Measurements from ENCODE around the gene NEDD4L. TPM values are rescaled to one million over a fixed set of nuclear protein-coding genes. Genes with fewer than 3 reads are reported as not detected.
"Not testable (repeated sequence)": the region's sequence is repeated elsewhere in the genome, so short reads cannot be mapped to it uniquely, and the experiment has no call there.

Gene NEDD4L
- total RNA-seq = 3.4 and 3.8 TPM in 2 replicates

- H3K4me1 Mint-ChIP-seq (ENCODE audit: low read depth) = peaks cover 29% of the 10 kb centered on the region
- peaks cover 51% of the 10 kb centered on the region for H3K27me3 Mint-ChIP-seq (ENCODE audit: insufficient read depth)
- peak within 1 kb of the TSS; percentile 69 for H3K27ac Mint-ChIP-seq
- no peaks in the 10 kb centered on the region for H3K36me3 Mint-ChIP-seq (ENCODE audit: low read depth)
- intact Hi-C loops (cut with micrococcal nuclease) = loop anchor here (1.0 to 10.0 kb wide), 15 partner anchors 79 to 1406 kb away; partner anchors contain the start of genes FECH, NARS1 and TXNL1
- peak within 1 kb of the TSS; percentile 91 for H3K4me3 Mint-ChIP-seq
- no peaks in the 10 kb centered on the region for H3K9me3 Mint-ChIP-seq
- DNase-seq (ENCODE audit: low spot score) = peak; percentile 66
These were observed at the start of gene NEDD4L for GRCh38 chr18:58043491-58044369. TSS of gene NEDD4L (plus strand) at chr18:58044226. CDS start at chr18:58044661, 435 bp downstream.

- Mint-ChIP-seq H3K36me3 (ENCODE audit: low read depth) (no peaks in the 10 kb centered on the region), H3K9me3 (no peaks in the 10 kb centered on the region), H3K4me1 (ENCODE audit: low read depth) (no peaks in the 10 kb centered on the region), H3K4me3 (no peak overlapping the region), H3K27me3 (ENCODE audit: insufficient read depth) (peaks cover 5% of the 10 kb centered on the region), H3K27ac (no peak overlapping the region)
- intact Hi-C loops (cut with micrococcal nuclease) = no loop called here
- no peak for DNase-seq (ENCODE audit: low spot score)
These were observed 48.7 kb upstream of the NEDD4L start for GRCh38 chr18:57995331-57995730.

- H3K36me3 Mint-ChIP-seq (ENCODE audit: low read depth); DNase-seq (ENCODE audit: low spot score); H3K9me3 Mint-ChIP-seq; intact Hi-C loops (cut with micrococcal nuclease); H3K27ac Mint-ChIP-seq; H3K27me3 Mint-ChIP-seq (ENCODE audit: insufficient read depth); H3K4me1 Mint-ChIP-seq (ENCODE audit: low read depth); H3K4me3 Mint-ChIP-seq: not testable (repeated sequence)
These were observed 47.1 kb upstream of the NEDD4L start for GRCh38 chr18:57996894-57997293.

- no peak overlapping the region for H3K4me3 Mint-ChIP-seq
- H3K27ac Mint-ChIP-seq = no peak overlapping the region
- no peaks in the 10 kb centered on the region for H3K9me3 Mint-ChIP-seq
- H3K36me3 Mint-ChIP-seq (ENCODE audit: low read depth) = no peaks in the 10 kb centered on the region
- H3K27me3 Mint-ChIP-seq (ENCODE audit: insufficient read depth) = peaks cover 5% of the 10 kb centered on the region
- no peaks in the 10 kb centered on the region for H3K4me1 Mint-ChIP-seq (ENCODE audit: low read depth)
- DNase-seq (ENCODE audit: low spot score) = no peak
- intact Hi-C loops (cut with micrococcal nuclease) = no loop called here
These were observed 46.2 kb upstream of the NEDD4L start for GRCh38 chr18:57997820-57998219.

GRCh38 chr18:57998461-57998860 is 45.6 kb upstream of the NEDD4L start:
- intact Hi-C loops (cut with micrococcal nuclease) = no loop called here
- Mint-ChIP-seq H3K4me3 (no peak overlapping the region), H3K27ac (no peak overlapping the region), H3K36me3 (ENCODE audit: low read depth) (no peaks in the 10 kb centered on the region), H3K9me3 (no peaks in the 10 kb centered on the region), H3K4me1 (ENCODE audit: low read depth) (no peaks in the 10 kb centered on the region), H3K27me3 (ENCODE audit: insufficient read depth) (peaks cover 6% of the 10 kb centered on the region)
- DNase-seq (ENCODE audit: low spot score) = no peak

GRCh38 chr18:58004317-58004716 is 39.7 kb upstream of the NEDD4L start:
- Mint-ChIP-seq H3K36me3 (ENCODE audit: low read depth) (no peaks in the 10 kb centered on the region), H3K4me3 (no peak overlapping the region), H3K9me3 (no peaks in the 10 kb centered on the region), H3K4me1 (ENCODE audit: low read depth) (no peaks in the 10 kb centered on the region), H3K27me3 (ENCODE audit: insufficient read depth) (peaks cover 9% of the 10 kb centered on the region), H3K27ac (no peak overlapping the region)
- DNase-seq (ENCODE audit: low spot score) = no peak
- intact Hi-C loops (cut with micrococcal nuclease) = no loop called here

GRCh38 chr18:58005011-58005410 is 39.0 kb upstream of the NEDD4L start:
- Mint-ChIP-seq H3K27me3 (ENCODE audit: insufficient read depth) (peaks cover 9% of the 10 kb centered on the region), H3K36me3 (ENCODE audit: low read depth) (no peaks in the 10 kb centered on the region), H3K4me3 (no peak overlapping the region), H3K27ac (no peak overlapping the region), H3K4me1 (ENCODE audit: low read depth) (no peaks in the 10 kb centered on the region), H3K9me3 (no peaks in the 10 kb centered on the region)
- intact Hi-C loops (cut with micrococcal nuclease) = no loop called here
- DNase-seq (ENCODE audit: low spot score) = no peak

- no peak for DNase-seq (ENCODE audit: low spot score)
These were observed 38.0 kb upstream of the NEDD4L start for GRCh38 chr18:58005885-58006523.

GRCh38 chr18:58009166-58009565 is 34.9 kb upstream of the NEDD4L start:
- Mint-ChIP-seq H3K36me3 (ENCODE audit: low read depth) (no peaks in the 10 kb centered on the region), H3K9me3 (no peaks in the 10 kb centered on the region), H3K27me3 (ENCODE audit: insufficient read depth) (peaks cover 11% of the 10 kb centered on the region), H3K4me3 (no peak overlapping the region), H3K27ac (no peak overlapping the region), H3K4me1 (ENCODE audit: low read depth) (no peaks in the 10 kb centered on the region)
- no peak for DNase-seq (ENCODE audit: low spot score)
- intact Hi-C loops (cut with micrococcal nuclease) = no loop called here

More at GRCh38 chr18:58005885-58006523, 38.0 kb upstream of the NEDD4L start:
- H3K27ac Mint-ChIP-seq = no peak overlapping the region
- no peak overlapping the region for H3K4me3 Mint-ChIP-seq
- H3K36me3 Mint-ChIP-seq (ENCODE audit: low read depth) = no peaks in the 10 kb centered on the region
- no peaks in the 10 kb centered on the region for H3K4me1 Mint-ChIP-seq (ENCODE audit: low read depth)
- peaks cover 9% of the 10 kb centered on the region for H3K27me3 Mint-ChIP-seq (ENCODE audit: insufficient read depth)
- intact Hi-C loops (cut with micrococcal nuclease) = no loop called here
- H3K9me3 Mint-ChIP-seq = no peaks in the 10 kb centered on the region

- Mint-ChIP-seq H3K36me3 (ENCODE audit: low read depth) (no peaks in the 10 kb centered on the region), H3K4me3 (no peak overlapping the region), H3K27me3 (ENCODE audit: insufficient read depth) (peaks cover 12% of the 10 kb centered on the region), H3K9me3 (no peaks in the 10 kb centered on the region), H3K4me1 (ENCODE audit: low read depth) (no peaks in the 10 kb centered on the region), H3K27ac (no peak overlapping the region)
- intact Hi-C loops (cut with micrococcal nuclease) = no loop called here
- DNase-seq (ENCODE audit: low spot score) = no peak
These were observed 33.8 kb upstream of the NEDD4L start for GRCh38 chr18:58010265-58010664.

- intact Hi-C loops (cut with micrococcal nuclease) = no loop called here
- H3K36me3 Mint-ChIP-seq (ENCODE audit: low read depth) = no peaks in the 10 kb centered on the region
- H3K27ac Mint-ChIP-seq = no peak overlapping the region
- H3K9me3 Mint-ChIP-seq = no peaks in the 10 kb centered on the region
- peaks cover 8% of the 10 kb centered on the region for H3K27me3 Mint-ChIP-seq (ENCODE audit: insufficient read depth)
- DNase-seq (ENCODE audit: low spot score) = no peak
- H3K4me1 Mint-ChIP-seq (ENCODE audit: low read depth) = no peaks in the 10 kb centered on the region
- no peak overlapping the region for H3K4me3 Mint-ChIP-seq
These were observed 31.7 kb upstream of the NEDD4L start for GRCh38 chr18:58012356-58012755.

GRCh38 chr18:58013241-58014211 is 30.5 kb upstream of the NEDD4L start:
- no peaks in the 10 kb centered on the region for H3K4me1 Mint-ChIP-seq (ENCODE audit: low read depth)
- H3K9me3 Mint-ChIP-seq = no peaks in the 10 kb centered on the region
- H3K27ac Mint-ChIP-seq = no peak overlapping the region
- intact Hi-C loops (cut with micrococcal nuclease) = no loop called here
- no peaks in the 10 kb centered on the region for H3K36me3 Mint-ChIP-seq (ENCODE audit: low read depth)
- peaks cover 6% of the 10 kb centered on the region for H3K27me3 Mint-ChIP-seq (ENCODE audit: insufficient read depth)
- no peak overlapping the region for H3K4me3 Mint-ChIP-seq
- DNase-seq (ENCODE audit: low spot score) = no peak
